ENCODE results near the gene TCF20.

DNA sequence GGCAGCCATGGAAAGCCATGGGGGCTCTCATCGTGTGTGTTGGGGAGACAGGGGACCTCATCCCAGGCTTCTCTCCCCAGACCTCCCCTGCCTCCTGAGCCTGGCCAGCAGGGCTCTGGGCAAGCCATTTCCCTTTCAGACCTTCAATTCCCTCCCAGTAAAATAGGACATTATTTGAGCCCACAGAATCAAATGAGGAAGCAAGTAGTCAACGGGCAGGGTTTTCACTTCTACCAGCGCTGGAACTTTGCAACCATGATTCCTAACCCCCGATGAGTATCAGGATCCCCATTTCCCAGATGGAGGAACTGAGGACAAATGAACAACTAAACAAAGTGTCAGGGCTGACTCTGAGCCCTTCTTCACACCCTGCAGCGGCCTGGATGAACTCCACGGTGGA lies 48.9 kb upstream of the TCF20 start:
- TF ChIP-seq, protein P1, sequence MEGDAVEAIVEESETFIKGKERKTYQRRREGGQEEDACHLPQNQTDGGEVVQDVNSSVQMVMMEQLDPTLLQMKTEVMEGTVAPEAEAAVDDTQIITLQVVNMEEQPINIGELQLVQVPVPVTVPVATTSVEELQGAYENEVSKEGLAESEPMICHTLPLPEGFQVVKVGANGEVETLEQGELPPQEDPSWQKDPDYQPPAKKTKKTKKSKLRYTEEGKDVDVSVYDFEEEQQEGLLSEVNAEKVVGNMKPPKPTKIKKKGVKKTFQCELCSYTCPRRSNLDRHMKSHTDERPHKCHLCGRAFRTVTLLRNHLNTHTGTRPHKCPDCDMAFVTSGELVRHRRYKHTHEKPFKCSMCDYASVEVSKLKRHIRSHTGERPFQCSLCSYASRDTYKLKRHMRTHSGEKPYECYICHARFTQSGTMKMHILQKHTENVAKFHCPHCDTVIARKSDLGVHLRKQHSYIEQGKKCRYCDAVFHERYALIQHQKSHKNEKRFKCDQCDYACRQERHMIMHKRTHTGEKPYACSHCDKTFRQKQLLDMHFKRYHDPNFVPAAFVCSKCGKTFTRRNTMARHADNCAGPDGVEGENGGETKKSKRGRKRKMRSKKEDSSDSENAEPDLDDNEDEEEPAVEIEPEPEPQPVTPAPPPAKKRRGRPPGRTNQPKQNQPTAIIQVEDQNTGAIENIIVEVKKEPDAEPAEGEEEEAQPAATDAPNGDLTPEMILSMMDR (IDR thresholded peaks at IDR 0.05) = no peak
- TF ChIP-seq POLR2A (IDR thresholded peaks at IDR 0.05) (no peak), POLR2AphosphoS5 (IDR thresholded peaks at IDR 0.05) (no peak), EP300 (IDR thresholded peaks at IDR 0.05) (no peak)

Data from upper lobe of left lung (tissue), 4 donors.